Upper lobe of left lung (tissue), 6 donors: Measurements from ENCODE around the gene PCDHGC5. TPM values are rescaled to one million over a fixed set of nuclear protein-coding genes. Genes with fewer than 3 reads are reported as not detected.

Experiments
- ATAC-seq, 2 donors: fragments of 200-7000 bp; cut with Tn5 transposase; one replicate each; pipeline ENCODE4 v1.9.1; 2022; ENCODE audit warnings: mild to moderate bottlenecking in 2 of 2, moderate library complexity in 2 of 2; ENCODE audit not compliant: low FRiP score in 2 of 2
- DNase-seq, 2 donors: peaks; one replicate each; pipeline ENCODE4 v3.0.0-alpha.2; 2019 to 2020
- H3K27ac ChIP-seq, 4 donors: fragments of 200-600 bp; sonication (generic); one replicate each; pipeline ENCODE4 v1.5.1; 2016 to 2019
- H3K27me3 ChIP-seq, 4 donors: fragments of 200-600 bp; sonication (generic); one replicate each; pipeline ENCODE4 v1.5.1; 2017 to 2019
- H3K36me3 ChIP-seq, 4 donors: fragments of 200-600 bp; sonication (generic); one replicate each; pipeline ENCODE4 v1.5.1; 2016 to 2019
- H3K4me1 ChIP-seq, 4 donors: fragments of 200-600 bp; sonication (generic); one replicate each; pipeline ENCODE4 v1.5.1; 2018 to 2019
- H3K4me3 ChIP-seq, 4 donors: fragments of 200-600 bp; sonication (generic); one replicate each; pipeline ENCODE4 v1.5.1; 2017 to 2019; ENCODE audit warnings: mild to moderate bottlenecking in 2 of 4, moderate library complexity in 1 of 4
- H3K9me3 ChIP-seq, 4 donors: fragments of 200-600 bp; sonication (generic); one replicate each; pipeline ENCODE4 v1.5.1; 2018 to 2019
- EP300 ChIP-seq, 4 donors: sonication (generic); formaldehyde crosslinking; IDR thresholded peaks; one replicate each; pipeline ENCODE4 v1.5.1; 2017; ENCODE audit warnings: antibody characterized with exemption in 4 of 4, control low read depth in 2 of 4
- POLR2A ChIP-seq, 4 donors: fragments of 450-650 bp; IDR thresholded peaks; one replicate each; pipeline ENCODE4 v1.5.1; 2016 to 2017; ENCODE audit warnings: antibody characterized with exemption in 4 of 4, mild to moderate bottlenecking in 2 of 4
- POLR2AphosphoS5 ChIP-seq, 2 donors: sonication (generic); formaldehyde crosslinking; IDR thresholded peaks; one replicate each; pipeline ENCODE4 v1.5.1; 2017; ENCODE audit warnings: antibody characterized with exemption in 2 of 2
- WGBS, 2 donors: methylation state at CpG; one replicate each; pipeline ENCODE4 v1.1.5; 2017 to 2018; 5-methylcytosine and 5-hydroxymethylcytosine counted together
- total RNA-seq, 6 donors: library from RNA; depleted of rRNA in 4 of 6; stranded (reverse); fragments of >200 nt in 4 of 6; gene quantifications; one replicate each; pipeline versions ENCODE4 v1.1.0 to v1.2.1, GENCODE V29; 2016 to 2021
- TF ChIP-seq, protein P1 (sequence below), 6 experiments: fragments of 450-650 bp in 4 of 6; fragments of 200-600 bp in 2 of 6; sonication (generic) in 2 of 6; IDR thresholded peaks; one replicate each; pipeline ENCODE4 v1.5.1; 2016 to 2019; ENCODE audit warnings: antibody characterized with exemption in 6 of 6
- donor health status: DM: no; HTN: no; CAD: no; lungs with moderate emphysema.
- donor health status: DM: no; HTN: yes; CAD: no; lungs with severe emphysema.

Gene PCDHGC5
- total RNA-seq, 6 donors from 2014 or later: 0.61 to 11.5 (median 1.4) TPM

DNA sequence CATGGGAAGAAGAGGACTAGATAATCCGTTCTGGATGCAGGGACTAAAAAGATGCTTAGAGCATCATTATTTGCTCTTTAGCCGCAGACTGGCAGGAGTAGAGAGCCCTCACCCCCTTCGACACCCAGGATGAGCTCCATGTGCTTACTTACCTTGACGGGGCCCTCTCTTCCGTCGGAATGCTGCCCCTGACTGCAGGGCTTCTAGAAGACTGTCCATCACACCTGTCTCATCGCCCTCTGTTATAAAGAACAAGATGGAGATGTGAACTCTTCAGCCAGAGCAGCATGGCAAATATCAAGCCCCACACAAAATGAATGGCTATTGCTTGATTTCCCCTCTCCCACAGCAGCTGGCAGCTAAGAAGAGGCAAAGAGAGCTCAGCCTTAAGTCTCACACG is 35.1 kb downstream of the PCDHGC5 start:
- H3K4me1 ChIP-seq: peaks cover 48 to 56% (median 53%) of the 10 kb centered on the region in 4 donors
- no peaks in the 10 kb centered on the region for H3K27me3 ChIP-seq
- peak overlapping the region in 3 of 4 donors; percentile 8 to 48 (median 37) for H3K27ac ChIP-seq
- ATAC-seq: no peak
- TF ChIP-seq EP300 (IDR thresholded peaks at IDR 0.05) (no peak), POLR2A (IDR thresholded peaks at IDR 0.05) (no peak), POLR2AphosphoS5 (IDR thresholded peaks at IDR 0.05) (no peak)
- TF ChIP-seq, protein P1, sequence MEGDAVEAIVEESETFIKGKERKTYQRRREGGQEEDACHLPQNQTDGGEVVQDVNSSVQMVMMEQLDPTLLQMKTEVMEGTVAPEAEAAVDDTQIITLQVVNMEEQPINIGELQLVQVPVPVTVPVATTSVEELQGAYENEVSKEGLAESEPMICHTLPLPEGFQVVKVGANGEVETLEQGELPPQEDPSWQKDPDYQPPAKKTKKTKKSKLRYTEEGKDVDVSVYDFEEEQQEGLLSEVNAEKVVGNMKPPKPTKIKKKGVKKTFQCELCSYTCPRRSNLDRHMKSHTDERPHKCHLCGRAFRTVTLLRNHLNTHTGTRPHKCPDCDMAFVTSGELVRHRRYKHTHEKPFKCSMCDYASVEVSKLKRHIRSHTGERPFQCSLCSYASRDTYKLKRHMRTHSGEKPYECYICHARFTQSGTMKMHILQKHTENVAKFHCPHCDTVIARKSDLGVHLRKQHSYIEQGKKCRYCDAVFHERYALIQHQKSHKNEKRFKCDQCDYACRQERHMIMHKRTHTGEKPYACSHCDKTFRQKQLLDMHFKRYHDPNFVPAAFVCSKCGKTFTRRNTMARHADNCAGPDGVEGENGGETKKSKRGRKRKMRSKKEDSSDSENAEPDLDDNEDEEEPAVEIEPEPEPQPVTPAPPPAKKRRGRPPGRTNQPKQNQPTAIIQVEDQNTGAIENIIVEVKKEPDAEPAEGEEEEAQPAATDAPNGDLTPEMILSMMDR (IDR thresholded peaks at IDR 0.05): no peak
- DNase-seq: no peak
- H3K36me3 ChIP-seq: peaks cover 9 to 80% (median 38%) of the 10 kb centered on the region in 4 donors
- H3K4me3 ChIP-seq: no peak overlapping the region
- 85 to 91% methylated on average over 8 of the region's 8 CpGs for WGBS, 2 donors
- no peaks in the 10 kb centered on the region for H3K9me3 ChIP-seq

DNA sequence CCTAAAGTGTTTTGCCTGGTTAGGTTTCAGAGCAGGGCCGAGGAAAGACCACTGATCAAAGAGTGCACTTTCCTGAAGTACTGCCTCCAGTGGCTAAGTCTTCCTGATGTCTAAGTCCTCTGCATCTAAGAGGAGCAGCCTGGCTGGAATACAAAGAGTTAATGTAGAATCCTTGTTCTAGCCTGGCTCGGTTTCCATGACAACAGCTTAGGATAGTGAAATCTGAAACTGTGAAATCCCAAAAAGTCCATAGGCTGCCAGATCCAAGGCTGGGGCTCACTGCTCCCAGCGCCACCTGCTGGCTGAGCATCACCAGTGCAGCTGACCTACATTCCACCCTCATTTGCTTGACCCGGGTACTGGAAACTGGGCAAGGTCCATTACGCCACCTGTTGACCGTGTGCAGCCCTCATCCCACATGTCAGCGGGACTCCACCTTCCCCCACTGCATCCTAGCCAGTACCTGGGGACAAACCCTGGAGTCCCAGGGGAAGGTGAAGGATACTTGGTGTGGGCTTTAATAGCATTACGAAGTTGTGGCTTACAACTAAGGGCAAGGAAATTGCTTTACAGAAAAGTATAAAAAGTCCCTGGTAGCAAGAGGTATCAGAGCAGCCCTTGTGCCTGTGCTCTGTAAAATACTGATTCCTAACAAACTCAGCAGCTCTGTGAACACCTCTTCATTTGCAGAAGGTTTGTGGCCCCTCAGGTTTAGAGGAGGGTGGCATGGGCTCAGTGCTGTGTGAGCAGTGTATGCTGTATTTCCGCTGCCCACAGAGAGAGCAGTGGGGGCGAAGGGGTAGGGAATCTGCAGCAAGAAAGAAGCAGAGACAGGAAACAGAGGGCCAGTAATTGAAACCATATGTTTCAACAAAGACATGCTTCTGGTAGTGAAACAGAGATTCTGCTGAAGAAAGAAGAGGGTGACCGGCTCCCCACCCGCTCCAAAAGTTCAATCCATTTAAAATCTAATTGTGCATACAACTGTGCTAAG is 36.0 kb downstream of the PCDHGC5 start:
- Histone ChIP-seq H3K4me1 (peaks cover 42 to 58% (median 46%) of the 10 kb centered on the region in 4 donors), H3K27me3 (no peaks in the 10 kb centered on the region), H3K4me3 (no peak overlapping the region), H3K27ac (peak overlapping the region; percentile 34 to 67 (median 58)), H3K36me3 (peaks cover 9 to 78% (median 41%) of the 10 kb centered on the region in 4 donors), H3K9me3 (no peaks in the 10 kb centered on the region)
- ATAC-seq (peak; percentile 86 to 94), DNase-seq (peak; percentile 67 to 92)
- WGBS, 2 donors: 38 to 40% methylated on average over 12 of the region's 12 CpGs
- TF ChIP-seq EP300 (IDR thresholded peaks at IDR 0.05) (no peak), POLR2AphosphoS5 (IDR thresholded peaks at IDR 0.05) (peak; percentile 79 to 80), POLR2A (IDR thresholded peaks at IDR 0.05) (no peak)
- TF ChIP-seq, protein P1 (IDR thresholded peaks at IDR 0.05): peak; percentile 96 to 99 (median 98)

DNA sequence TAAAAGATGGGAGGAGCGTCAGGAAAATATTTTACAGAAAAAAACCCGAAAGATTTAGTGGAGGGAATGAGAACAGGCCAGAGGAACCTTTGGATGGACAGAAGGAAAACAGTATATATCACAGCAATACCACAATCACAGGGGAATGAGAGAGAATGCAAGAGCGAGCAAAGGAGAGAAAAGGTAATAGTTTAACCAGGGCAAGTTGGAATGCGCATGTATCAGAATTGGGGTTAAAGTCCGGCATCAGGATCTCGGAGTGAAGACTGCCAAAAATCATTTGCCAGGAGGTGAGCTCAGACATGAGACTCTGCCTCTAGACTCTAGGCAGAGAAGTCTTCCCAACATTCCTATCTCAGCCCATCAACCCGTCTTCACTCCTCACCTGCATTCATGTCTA is 36.8 kb downstream of the PCDHGC5 start:
- Histone ChIP-seq H3K9me3 (no peaks in the 10 kb centered on the region), H3K27ac (peak overlapping the region; percentile 17 to 67 (median 58)), H3K4me1 (peaks cover 35 to 52% (median 39%) of the 10 kb centered on the region in 4 donors), H3K27me3 (no peaks in the 10 kb centered on the region), H3K4me3 (no peak overlapping the region), H3K36me3 (peaks cover 9 to 76% (median 43%) of the 10 kb centered on the region in 4 donors)
- DNase-seq: no peak
- 82 to 90% methylated on average over 7 of the region's 7 CpGs for WGBS, 2 donors
- TF ChIP-seq POLR2A (IDR thresholded peaks at IDR 0.05) (no peak), POLR2AphosphoS5 (IDR thresholded peaks at IDR 0.05) (no peak), EP300 (IDR thresholded peaks at IDR 0.05) (no peak)
- TF ChIP-seq, protein P1 (IDR thresholded peaks at IDR 0.05): no peak
- no peak for ATAC-seq

DNA sequence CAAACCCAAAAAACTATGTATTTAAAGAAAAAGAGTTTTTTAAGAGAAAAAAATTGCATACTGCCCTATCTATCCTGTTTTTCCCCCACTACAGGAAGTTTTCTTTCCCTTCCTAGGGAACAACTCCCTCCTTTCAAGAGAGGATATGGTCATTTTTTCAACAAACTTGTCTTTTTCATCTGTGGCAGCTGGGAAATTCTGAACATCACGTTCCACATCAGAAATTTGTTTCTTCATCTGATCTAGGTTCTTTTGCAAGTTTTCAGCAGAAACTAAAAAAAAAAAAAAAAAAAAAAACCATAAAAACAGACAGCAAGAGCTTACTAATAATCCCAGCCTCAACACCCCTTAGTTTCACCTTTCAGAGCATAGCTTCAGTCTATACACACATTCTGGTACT is 38.5 kb downstream of the PCDHGC5 start:
- Histone ChIP-seq H3K4me3 (no peak overlapping the region), H3K27me3 (no peaks in the 10 kb centered on the region), H3K27ac (peak overlapping the region; percentile 67 to 76 (median 67)), H3K4me1 (peaks cover 18 to 34% (median 22%) of the 10 kb centered on the region in 4 donors), H3K36me3 (peaks cover 9 to 70% (median 45%) of the 10 kb centered on the region in 4 donors), H3K9me3 (no peaks in the 10 kb centered on the region)
- WGBS, 2 donors: 64 to 66% methylated on average over 1 of the region's 1 CpG
- DNase-seq (no peak), ATAC-seq (no peak)
- TF ChIP-seq POLR2A (IDR thresholded peaks at IDR 0.05) (no peak), EP300 (IDR thresholded peaks at IDR 0.05) (no peak), POLR2AphosphoS5 (IDR thresholded peaks at IDR 0.05) (no peak)
- TF ChIP-seq, protein P1 (IDR thresholded peaks at IDR 0.05): no peak
